GM18951 (cell line): ENCODE measurements around the gene ITSN1.

Experiments
- POLR2A ChIP-seq: IDR thresholded peaks from 4 replicates; pipeline ENCODE4 v1.6.1; 2011; ENCODE audit warnings: mild to moderate bottlenecking; ENCODE audit not compliant: insufficient read length, insufficient read depth; ENCODE audit errors: extremely low read depth
- in situ Hi-C: fragments of 300-500 bp; cut with MboI; formaldehyde crosslinking; loops from one replicate; pipeline ENCODE4 v1.12.0; 2022; ENCODE audit warnings: low sequenced_read_pairs, mixed read lengths, inconsistent platforms; ENCODE audit not compliant: unreplicated experiment

ITSN1 gene

GRCh38 chr21:33642896-33643657 lies 776 bp downstream of the ITSN1 start:
- TF ChIP-seq POLR2A = no peak
- in situ Hi-C loops = no loop called here

GRCh38 chr21:33643658-33644311 lies 1.5 kb downstream of the ITSN1 start:
- TF ChIP-seq POLR2A = no peak
- in situ Hi-C loops = no loop called here

GRCh38 chr21:33644383-33645074 lies 2.2 kb downstream of the ITSN1 start:
- TF ChIP-seq POLR2A = no peak
- in situ Hi-C loops = no loop called here

GRCh38 chr21:33645730-33646129 lies 3.4 kb downstream of the ITSN1 start:
- in situ Hi-C loops = no loop called here
- no peak for TF ChIP-seq POLR2A

- TF ChIP-seq POLR2A = no peak
- in situ Hi-C loops = no loop called here
Measured at GRCh38 chr21:33647587-33647986, 5.3 kb downstream of the ITSN1 start.

GRCh38 chr21:33648555-33648954 lies 6.3 kb downstream of the ITSN1 start:
- in situ Hi-C loops = no loop called here
- no peak for TF ChIP-seq POLR2A

- no peak for TF ChIP-seq POLR2A
- in situ Hi-C loops = no loop called here
Measured at GRCh38 chr21:33650230-33650629, 7.9 kb downstream of the ITSN1 start.

- in situ Hi-C loops = no loop called here
- no peak for TF ChIP-seq POLR2A
Measured at GRCh38 chr21:33650929-33651509, 8.7 kb downstream of the ITSN1 start.

GRCh38 chr21:33651965-33652680 lies 9.8 kb downstream of the ITSN1 start:
- in situ Hi-C loops = no loop called here
- no peak for TF ChIP-seq POLR2A

- TF ChIP-seq POLR2A = no peak
- in situ Hi-C loops = no loop called here
Measured at GRCh38 chr21:33654412-33654811, 12.1 kb downstream of the ITSN1 start.

GRCh38 chr21:33655588-33656221 lies 13.4 kb downstream of the ITSN1 start:
- in situ Hi-C loops = no loop called here
- no peak for TF ChIP-seq POLR2A

- no peak for TF ChIP-seq POLR2A
- in situ Hi-C loops = no loop called here
Measured at GRCh38 chr21:33657124-33657820, 15.0 kb downstream of the ITSN1 start.
